Parathyroid adenoma (tissue), 2 donors: Measurements from ENCODE around the gene SAE1.
"Not testable (repeated sequence)": the region's sequence is repeated elsewhere in the genome, so short reads cannot be mapped to it uniquely, and the experiment has no call there.

Source experiments
- H2AFZ ChIP-seq: fragments of 300-600 bp; sonication (generic); one replicate; pipeline ENCODE4 v1.7.0; 2017; ENCODE audit warnings: antibody characterized with exemption, mild to moderate bottlenecking
- H3K27ac ChIP-seq: fragments of 300-600 bp; sonication (generic); one replicate; pipeline ENCODE4 v1.7.0; 2017
- H3K27me3 ChIP-seq: fragments of 300-600 bp; sonication (generic); one replicate; pipeline ENCODE4 v1.7.0; 2017; ENCODE audit warnings: low read length; ENCODE audit not compliant: control insufficient read depth, insufficient read depth
- H3K36me3 ChIP-seq: fragments of 300-600 bp; sonication (generic); one replicate; pipeline ENCODE4 v1.7.0; 2017; ENCODE audit warnings: low read length; ENCODE audit not compliant: control insufficient read depth, insufficient read depth
- H3K4me1 ChIP-seq: fragments of 300-600 bp; sonication (generic); one replicate; pipeline ENCODE4 v1.7.0; 2017; ENCODE audit warnings: control low read depth
- H3K4me2 ChIP-seq: fragments of 300-600 bp; sonication (generic); one replicate; pipeline ENCODE4 v1.7.0; 2017; ENCODE audit warnings: low read length
- H3K4me3 ChIP-seq: fragments of 300-600 bp; sonication (generic); one replicate; pipeline ENCODE4 v1.7.0; 2017; ENCODE audit warnings: low read depth, low read length
- H3K79me2 ChIP-seq: fragments of 300-600 bp; sonication (generic); one replicate; pipeline ENCODE4 v1.7.0; 2017; ENCODE audit warnings: control low read depth
- H3K9ac ChIP-seq: fragments of 300-600 bp; sonication (generic); one replicate; pipeline ENCODE4 v1.7.0; 2017; ENCODE audit warnings: mild to moderate bottlenecking
- H3K9me3 ChIP-seq: fragments of 300-600 bp; sonication (generic); one replicate; pipeline ENCODE4 v1.7.0; 2017; ENCODE audit warnings: low read length; ENCODE audit not compliant: control insufficient read depth
- CTCF ChIP-seq: fragments of 300-600 bp; sonication (generic); IDR thresholded peaks from one replicate; pipeline ENCODE4 v1.7.0; 2017; ENCODE audit warnings: antibody characterized with exemption, mild to moderate bottlenecking
- donor health status: primary hyperparathyroidism.

Gene SAE1

GRCh38 chr19:47098608-47099007 is 32.0 kb upstream of the SAE1 start:
- TF ChIP-seq CTCF: no peak
- Histone ChIP-seq H3K27ac (peak overlapping the region; percentile 86), H3K27me3 (no peaks in the 10 kb centered on the region), H3K9ac (no peak overlapping the region), H2AFZ (no peak overlapping the region), H3K4me3 (no peak overlapping the region), H3K79me2 (peaks cover 10% of the 10 kb centered on the region), H3K4me2 (no peak overlapping the region), H3K4me1 (peaks cover 50% of the 10 kb centered on the region), H3K36me3 (no peaks in the 10 kb centered on the region), H3K9me3 (no peaks in the 10 kb centered on the region)

GRCh38 chr19:47099576-47100050 is 31.0 kb upstream of the SAE1 start:
- no peaks in the 10 kb centered on the region for H3K27me3 ChIP-seq
- no peak for TF ChIP-seq CTCF
- peak overlapping the region; percentile 86 for H3K27ac ChIP-seq
- no peak overlapping the region for H3K4me2 ChIP-seq
- no peaks in the 10 kb centered on the region for H3K9me3 ChIP-seq
- H3K4me1 ChIP-seq: peaks cover 40% of the 10 kb centered on the region
- no peaks in the 10 kb centered on the region for H3K36me3 ChIP-seq
- H2AFZ ChIP-seq: no peak overlapping the region
- no peak overlapping the region for H3K4me3 ChIP-seq
- H3K9ac ChIP-seq: no peak overlapping the region
- H3K79me2 ChIP-seq: peaks cover 12% of the 10 kb centered on the region

- Histone ChIP-seq H3K79me2 (peaks cover 17% of the 10 kb centered on the region), H3K9me3 (no peaks in the 10 kb centered on the region), H3K9ac (no peak overlapping the region), H3K4me2 (no peak overlapping the region), H2AFZ (no peak overlapping the region), H3K4me1 (peaks cover 36% of the 10 kb centered on the region), H3K36me3 (no peaks in the 10 kb centered on the region), H3K27ac (no peak overlapping the region), H3K4me3 (no peak overlapping the region), H3K27me3 (no peaks in the 10 kb centered on the region)
- TF ChIP-seq CTCF: no peak
Measured at GRCh38 chr19:47100290-47100689, 30.3 kb upstream of the SAE1 start.

- H3K4me2 ChIP-seq, H3K27me3 ChIP-seq, H2AFZ ChIP-seq, H3K9ac ChIP-seq, H3K36me3 ChIP-seq, H3K9me3 ChIP-seq, H3K4me3 ChIP-seq, H3K27ac ChIP-seq: not testable (repeated sequence)
- Histone ChIP-seq H3K4me1 (peaks cover 34% of the 10 kb centered on the region), H3K79me2 (peaks cover 23% of the 10 kb centered on the region)
Measured at GRCh38 chr19:47101116-47101515, 29.5 kb upstream of the SAE1 start.

GRCh38 chr19:47102346-47103060 is 28.1 kb upstream of the SAE1 start:
- H3K27me3 ChIP-seq: no peaks in the 10 kb centered on the region
- H2AFZ ChIP-seq: no peak overlapping the region
- no peak overlapping the region for H3K4me2 ChIP-seq
- H3K9me3 ChIP-seq: no peaks in the 10 kb centered on the region
- TF ChIP-seq CTCF: no peak
- H3K4me1 ChIP-seq: peaks cover 31% of the 10 kb centered on the region
- H3K27ac ChIP-seq: peak overlapping the region; percentile 29
- peaks cover 33% of the 10 kb centered on the region for H3K79me2 ChIP-seq
- no peak overlapping the region for H3K9ac ChIP-seq
- H3K36me3 ChIP-seq: no peaks in the 10 kb centered on the region
- no peak overlapping the region for H3K4me3 ChIP-seq
